ENCODE data around the gene ARID1B. TPM values are rescaled to one million over a fixed set of nuclear protein-coding genes. Genes with fewer than 3 reads are reported as not detected.

The ARID1B gene
- total RNA-seq, 1 experiment from 2014 or later = 91.7 TPM

DNA sequence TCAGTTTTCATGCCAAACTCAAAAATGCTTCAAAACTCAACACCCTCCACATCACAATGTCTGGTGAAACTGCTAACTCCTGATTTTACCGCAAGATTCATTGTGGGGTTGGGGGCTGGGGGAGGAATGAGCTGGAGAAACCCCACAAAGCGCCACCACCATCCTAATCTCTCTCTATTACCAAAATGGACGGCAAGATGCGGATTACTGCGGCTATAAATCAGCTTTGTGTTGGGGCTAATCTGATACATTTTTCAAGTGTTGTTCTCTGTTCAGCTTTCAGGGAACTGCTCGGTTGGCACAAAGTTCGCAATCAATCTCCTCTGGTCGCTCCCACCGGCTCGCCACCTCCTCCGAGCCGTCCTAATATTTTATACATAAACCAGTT lies 462.5 kb downstream of the ARID1B start:
- TF ChIP-seq POLR2AphosphoS5 (IDR thresholded peaks at IDR 0.05; ENCODE audit: low read depth, low read length) = no peak
- no peak for TF ChIP-seq TCF7L2 (IDR thresholded peaks at IDR 0.05; ENCODE audit: low read depth, low read length)
- TF ChIP-seq, protein P1, sequence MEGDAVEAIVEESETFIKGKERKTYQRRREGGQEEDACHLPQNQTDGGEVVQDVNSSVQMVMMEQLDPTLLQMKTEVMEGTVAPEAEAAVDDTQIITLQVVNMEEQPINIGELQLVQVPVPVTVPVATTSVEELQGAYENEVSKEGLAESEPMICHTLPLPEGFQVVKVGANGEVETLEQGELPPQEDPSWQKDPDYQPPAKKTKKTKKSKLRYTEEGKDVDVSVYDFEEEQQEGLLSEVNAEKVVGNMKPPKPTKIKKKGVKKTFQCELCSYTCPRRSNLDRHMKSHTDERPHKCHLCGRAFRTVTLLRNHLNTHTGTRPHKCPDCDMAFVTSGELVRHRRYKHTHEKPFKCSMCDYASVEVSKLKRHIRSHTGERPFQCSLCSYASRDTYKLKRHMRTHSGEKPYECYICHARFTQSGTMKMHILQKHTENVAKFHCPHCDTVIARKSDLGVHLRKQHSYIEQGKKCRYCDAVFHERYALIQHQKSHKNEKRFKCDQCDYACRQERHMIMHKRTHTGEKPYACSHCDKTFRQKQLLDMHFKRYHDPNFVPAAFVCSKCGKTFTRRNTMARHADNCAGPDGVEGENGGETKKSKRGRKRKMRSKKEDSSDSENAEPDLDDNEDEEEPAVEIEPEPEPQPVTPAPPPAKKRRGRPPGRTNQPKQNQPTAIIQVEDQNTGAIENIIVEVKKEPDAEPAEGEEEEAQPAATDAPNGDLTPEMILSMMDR (IDR thresholded peaks at IDR 0.05) = no peak
- no peak for TF ChIP-seq SIN3A (IDR thresholded peaks at IDR 0.05; ENCODE audit: borderline replicate concordance, insufficient read depth, low read depth, low read length)
- TF ChIP-seq, protein P2, sequence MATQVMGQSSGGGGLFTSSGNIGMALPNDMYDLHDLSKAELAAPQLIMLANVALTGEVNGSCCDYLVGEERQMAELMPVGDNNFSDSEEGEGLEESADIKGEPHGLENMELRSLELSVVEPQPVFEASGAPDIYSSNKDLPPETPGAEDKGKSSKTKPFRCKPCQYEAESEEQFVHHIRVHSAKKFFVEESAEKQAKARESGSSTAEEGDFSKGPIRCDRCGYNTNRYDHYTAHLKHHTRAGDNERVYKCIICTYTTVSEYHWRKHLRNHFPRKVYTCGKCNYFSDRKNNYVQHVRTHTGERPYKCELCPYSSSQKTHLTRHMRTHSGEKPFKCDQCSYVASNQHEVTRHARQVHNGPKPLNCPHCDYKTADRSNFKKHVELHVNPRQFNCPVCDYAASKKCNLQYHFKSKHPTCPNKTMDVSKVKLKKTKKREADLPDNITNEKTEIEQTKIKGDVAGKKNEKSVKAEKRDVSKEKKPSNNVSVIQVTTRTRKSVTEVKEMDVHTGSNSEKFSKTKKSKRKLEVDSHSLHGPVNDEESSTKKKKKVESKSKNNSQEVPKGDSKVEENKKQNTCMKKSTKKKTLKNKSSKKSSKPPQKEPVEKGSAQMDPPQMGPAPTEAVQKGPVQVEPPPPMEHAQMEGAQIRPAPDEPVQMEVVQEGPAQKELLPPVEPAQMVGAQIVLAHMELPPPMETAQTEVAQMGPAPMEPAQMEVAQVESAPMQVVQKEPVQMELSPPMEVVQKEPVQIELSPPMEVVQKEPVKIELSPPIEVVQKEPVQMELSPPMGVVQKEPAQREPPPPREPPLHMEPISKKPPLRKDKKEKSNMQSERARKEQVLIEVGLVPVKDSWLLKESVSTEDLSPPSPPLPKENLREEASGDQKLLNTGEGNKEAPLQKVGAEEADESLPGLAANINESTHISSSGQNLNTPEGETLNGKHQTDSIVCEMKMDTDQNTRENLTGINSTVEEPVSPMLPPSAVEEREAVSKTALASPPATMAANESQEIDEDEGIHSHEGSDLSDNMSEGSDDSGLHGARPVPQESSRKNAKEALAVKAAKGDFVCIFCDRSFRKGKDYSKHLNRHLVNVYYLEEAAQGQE (IDR thresholded peaks at IDR 0.05; ENCODE audit: insufficient read depth in 1 of 2, low read depth in 2 of 2, low read length in 1 of 2) = no peak
- no peak for ATAC-seq
- in situ Hi-C loops (cut with HindIII; ENCODE audit: low pct_unique_long_range_greater_than_20kb, low sequenced_read_pairs) (no loop called here), intact Hi-C loops (cut with micrococcal nuclease; ENCODE audit: unreplicated experiment) (no loop called here)
- BruUV-seq (replicated peaks) = no TSS peak
- H3K9me3 ChIP-seq (ENCODE audit: control insufficient read depth, insufficient read depth, low read depth, low read length) = no peaks in the 10 kb centered on the region
- POLR2A ChIA-PET = no interaction called here
- H3K27me3 ChIP-seq (ENCODE audit: control insufficient read depth, insufficient read depth, low read length) = no peaks in the 10 kb centered on the region
- H3K4me1 ChIP-seq (ENCODE audit: control insufficient read depth, insufficient read depth, low read length) = no peaks in the 10 kb centered on the region
- H3K27ac ChIP-seq (ENCODE audit: low read length) = no peak overlapping the region
- H3K36me3 ChIP-seq (ENCODE audit: control insufficient read depth, insufficient read depth, low read length) = no peaks in the 10 kb centered on the region
- no peak overlapping the region for H3K4me3 ChIP-seq (ENCODE audit: low read depth in 2 of 2, low read length in 2 of 2)
- CTCF ChIA-PET = no interaction called here
- DNase-seq (ENCODE audit: low read depth, low spot score) = no peak

- CTCF ChIA-PET = no interaction called here
These were observed 463.1 kb downstream of the ARID1B start for GRCh38 chr6:157240059-157240959.

More at GRCh38 chr6:157240059-157240959, 463.1 kb downstream of the ARID1B start:
- H3K9me3 ChIP-seq (ENCODE audit: control insufficient read depth, insufficient read depth, low read depth, low read length) = no peaks in the 10 kb centered on the region
- DNase-seq (ENCODE audit: low read depth, low spot score) (no peak), ATAC-seq (peak; percentile 11; the same call in 1 of the 2 replicates)
- H3K27me3 ChIP-seq (ENCODE audit: control insufficient read depth, insufficient read depth, low read length) = no peaks in the 10 kb centered on the region
- intact Hi-C loops (cut with micrococcal nuclease; ENCODE audit: unreplicated experiment) = no loop called here
- no peak overlapping the region for H3K27ac ChIP-seq (ENCODE audit: low read length)
- TF ChIP-seq TCF7L2 (IDR thresholded peaks at IDR 0.05; ENCODE audit: low read depth, low read length) = no peak
- TF ChIP-seq, protein P2 (IDR thresholded peaks at IDR 0.05; ENCODE audit: insufficient read depth in 1 of 2, low read depth in 2 of 2, low read length in 1 of 2) = no peak
- TF ChIP-seq, protein P1 (IDR thresholded peaks at IDR 0.05) = no peak
- no peak for TF ChIP-seq POLR2AphosphoS5 (IDR thresholded peaks at IDR 0.05; ENCODE audit: low read depth, low read length)
- no peak for TF ChIP-seq SIN3A (IDR thresholded peaks at IDR 0.05; ENCODE audit: borderline replicate concordance, insufficient read depth, low read depth, low read length)
- H3K36me3 ChIP-seq (ENCODE audit: control insufficient read depth, insufficient read depth, low read length) = no peaks in the 10 kb centered on the region
- no peaks in the 10 kb centered on the region for H3K4me1 ChIP-seq (ENCODE audit: control insufficient read depth, insufficient read depth, low read length)
- in situ Hi-C loops (cut with HindIII; ENCODE audit: low pct_unique_long_range_greater_than_20kb, low sequenced_read_pairs) = no loop called here
- POLR2A ChIA-PET = no interaction called here
- BruUV-seq (replicated peaks) = no TSS peak
- no peak overlapping the region for H3K4me3 ChIP-seq (ENCODE audit: low read depth in 2 of 2, low read length in 2 of 2)
